K562 (cell line): ENCODE data around the gene RPL35. TPM values are rescaled to one million over a fixed set of nuclear protein-coding genes. Genes with fewer than 3 reads are reported as not detected.

Source experiments
- ATF3 ChIP-seq, 2 experiments: fragments of 450-650 bp in 1 of 2; sonication (generic) in 1 of 2; formaldehyde crosslinking in 1 of 2; IDR thresholded peaks in 1 of 2; conservative IDR thresholded peaks in 1 of 2; 2 replicates each; pipeline versions ENCODE4 v1.6.1 to v1.8.1; 2016 to 2023; ENCODE audit warnings: mild to moderate bottlenecking in 2 of 2, moderate library complexity in 2 of 2, inconsistent platforms in 1 of 2, missing genetic modification reagents in 1 of 2
- FOXK1 ChIP-seq: sonication (generic); formaldehyde crosslinking; IDR thresholded peaks from 2 replicates; pipeline ENCODE4 v1.8.0; 2022; ENCODE audit warnings: missing genetic modification reagents, mild to moderate bottlenecking, borderline replicate concordance
- MEF2D ChIP-seq: conservative IDR thresholded peaks from 2 replicates; pipeline ENCODE4 v1.6.1; 2016; ENCODE audit warnings: low read depth, missing genetic modification characterization, missing compliant biosample characterization
- PHB2 ChIP-seq: fragments of 450-650 bp; IDR thresholded peaks from 2 replicates; pipeline ENCODE4 v1.6.1; 2017; ENCODE audit warnings: low read depth
- TCF7L2 ChIP-seq: fragments of 150-350 bp; IDR thresholded peaks from 2 replicates; pipeline ENCODE4 v1.6.1; 2016; ENCODE audit warnings: low read depth, mild to moderate bottlenecking, low read length, moderate library complexity
- TSHZ1 ChIP-seq: fragments of 250-450 bp; sonication (Bioruptor Pico); IDR thresholded peaks from 2 replicates; pipeline ENCODE4 v1.4.0; 2020; ENCODE audit warnings: mild to moderate bottlenecking, moderate library complexity
- ZBED1 ChIP-seq: IDR thresholded peaks from 2 replicates; pipeline ENCODE4 v1.6.1; 2014
- ZC3H8 ChIP-seq: fragments of 450-650 bp; IDR thresholded peaks from 2 replicates; pipeline ENCODE4 v1.6.1; 2017
- ZNF165 ChIP-seq: fragments of 250-450 bp; sonication (Bioruptor Pico); IDR thresholded peaks from 2 replicates; pipeline ENCODE4 v1.4.0; 2020; ENCODE audit warnings: borderline replicate concordance
- ZNF436 ChIP-seq: fragments of 250-450, 450-650 bp; sonication (Bioruptor Pico); formaldehyde crosslinking; IDR thresholded peaks from 2 replicates; pipeline ENCODE4 v1.7.0; 2020; ENCODE audit warnings: mild to moderate bottlenecking
- polyA plus RNA-seq, 8 experiments: library from polyadenylated mRNA; depleted of rRNA in 4 of 8; stranded (reverse) in 5 of 8; unstranded in 3 of 8; fragments of >200 nt; fragmentation: Nextera tagmentation in 2 of 8; fragmentation: Illumina TruSeq in 1 of 8; extraction: Ambion mirVana in 2 of 8; extraction: Trizol in 1 of 8; gene quantifications; 2 replicates each; pipeline versions ENCODE4 v1.2.1 to v1.2.3, GENCODE V29; 2011 to 2014; ENCODE audit warnings: inconsistent platforms in 1 of 8, missing spikeins in 1 of 8
- total RNA-seq, 7 experiments: library from RNA; depleted of rRNA in 6 of 7; stranded (reverse); fragments of >200 nt in 6 of 7; fragmentation: Illumina TruSeq in 2 of 7; extraction: Trizol in 2 of 7; gene quantifications; 2 replicates each; pipeline versions ENCODE4 v1.2.1 to v1.2.3, GENCODE V29; 2011 to 2021; ENCODE audit warnings: low replicate concordance in 1 of 7

The RPL35 gene
- total and polyA plus RNA-seq, 9 of the 15 experiments (the other 6 are each of a cell fraction or from before 2014, with no cell fraction given): 1,755 to 5,101 (median 3,405) TPM

GRCh38 chr9:124815601-124816000 lies 46.2 kb downstream of the RPL35 start (continued):
- TF ChIP-seq ATF3 (IDR thresholded peaks at IDR 0.05) (no peak), ATF3 (CRISPR knock-in tag; conservative IDR thresholded peaks at IDR 0.05) (no peak), ZNF436 (CRISPR knock-in tag) (no peak), ZC3H8 (no peak), TCF7L2 (no peak), MEF2D (tag) (no peak), FOXK1 (CRISPR knock-in tag) (no peak), PHB2 (no peak), ZNF165 (CRISPR knock-in tag) (no peak), TSHZ1 (CRISPR knock-in tag) (no peak), ZBED1 (no peak)
- TF ChIP-seq, all 486 proteins: peak for 0
